CD4-positive, alpha-beta T cell treated with Interleukin-15 for 4 hours (primary cell): Measurements from ENCODE around the gene MMP14.

Source experiments
- DNase-seq: peaks from one replicate; pipeline ENCODE4 v3.0.0-alpha.2; 2020; ENCODE audit warnings: low spot score

Gene MMP14

DNA sequence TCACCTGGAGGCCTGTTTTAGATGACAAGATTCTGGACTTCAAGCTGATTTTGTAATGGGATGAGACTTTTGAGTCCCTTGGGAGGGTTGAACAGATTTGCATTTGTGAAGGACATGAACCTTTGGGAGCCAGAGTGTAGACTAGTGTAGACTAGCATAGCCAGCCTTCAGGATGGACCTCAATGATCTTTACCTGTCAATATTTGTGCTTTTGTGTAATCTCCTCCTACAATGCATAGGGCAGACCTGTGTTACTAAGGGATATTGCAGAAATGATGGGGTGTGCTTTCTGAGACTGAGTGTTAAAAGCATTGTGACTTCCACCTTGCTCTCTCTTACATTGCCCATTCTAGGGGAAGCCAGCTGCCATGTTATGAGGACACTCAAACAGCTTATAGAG is 25.3 kb downstream of the MMP14 start:
- no peak for DNase-seq

DNA sequence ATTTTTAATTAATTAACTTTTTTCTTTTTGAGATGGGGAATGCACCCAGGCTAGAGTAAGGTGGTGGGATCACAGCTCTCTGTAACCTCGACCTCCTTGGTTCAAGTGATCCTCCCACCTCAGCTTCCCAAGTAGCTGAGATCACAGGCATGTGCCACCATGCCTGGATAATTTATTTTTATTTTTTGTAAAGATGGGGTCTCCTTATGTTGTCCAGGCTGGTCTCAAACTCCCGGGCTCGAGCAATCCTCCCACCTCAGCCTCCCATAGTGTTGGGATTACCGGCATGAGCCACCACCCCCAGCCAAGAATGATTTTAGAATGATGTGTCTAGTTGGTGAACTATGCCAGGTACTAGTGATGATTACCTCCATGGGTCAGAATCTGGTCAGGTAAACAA is 28.6 kb downstream of the MMP14 start:
- DNase-seq = no peak

DNA sequence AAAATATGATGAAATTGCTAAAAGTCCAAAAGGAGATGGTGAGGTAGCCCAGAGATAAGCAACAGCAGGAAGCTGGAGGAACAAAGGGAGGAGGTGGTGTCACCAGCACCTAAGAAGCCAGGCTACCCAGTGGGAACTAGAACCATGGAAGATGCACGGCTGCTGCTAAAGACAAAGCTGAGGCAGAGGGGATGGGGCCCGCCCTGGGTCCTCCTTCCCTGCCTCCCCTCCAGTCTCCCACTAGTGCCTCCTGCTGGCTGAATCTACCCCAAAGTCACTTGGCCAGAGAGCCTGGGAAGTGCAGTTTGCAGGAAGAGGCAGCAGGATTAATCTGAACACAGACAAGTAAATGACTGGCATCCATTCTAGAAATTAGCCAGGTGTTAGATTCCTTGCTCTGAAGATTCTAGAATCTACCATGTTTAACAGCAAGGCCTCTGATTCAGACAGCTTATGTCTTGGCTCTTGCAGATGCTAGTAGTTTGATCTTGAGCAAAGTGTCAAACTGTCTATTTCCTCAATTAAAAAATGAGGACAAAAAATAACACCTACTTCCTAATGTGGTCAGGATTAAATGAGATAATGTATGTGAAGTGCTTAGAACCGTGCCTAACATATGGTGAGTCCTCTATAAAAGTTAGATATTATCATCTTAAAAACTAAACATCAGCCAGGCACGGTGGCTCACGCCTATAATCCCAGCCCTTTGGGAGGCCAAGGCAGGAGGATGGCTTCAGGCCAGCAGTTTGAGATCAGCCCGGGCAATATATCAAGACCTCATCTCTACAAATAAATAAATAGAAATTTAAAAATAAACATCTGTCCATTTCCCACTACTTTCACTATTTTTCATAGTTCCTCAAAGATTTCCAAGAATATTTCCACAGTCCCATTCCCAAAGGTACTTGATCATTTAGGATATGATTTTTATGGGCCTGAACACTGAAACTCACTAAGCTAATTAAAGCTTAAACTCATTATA is 29.3 kb downstream of the MMP14 start:
- DNase-seq = no peak

DNA sequence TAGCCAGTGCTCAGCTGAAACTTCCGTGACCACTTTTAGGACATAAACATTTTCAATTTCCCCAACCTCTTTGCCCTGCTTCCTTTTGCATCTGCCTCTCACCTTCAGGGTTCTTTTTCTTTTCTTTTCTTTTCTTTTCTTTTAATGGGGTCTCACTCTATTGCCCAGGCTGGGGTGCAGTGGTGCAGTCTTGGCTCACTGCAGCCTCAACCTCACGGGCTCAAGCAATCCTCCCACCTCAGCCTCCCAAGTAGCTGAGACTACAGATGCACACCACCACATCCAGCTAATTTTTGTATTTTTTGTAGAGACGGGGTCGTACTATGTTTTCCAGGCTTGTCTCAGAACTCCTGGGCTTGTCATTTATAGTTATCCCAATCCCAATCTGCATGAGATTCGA is 30.5 kb downstream of the MMP14 start:
- no peak for DNase-seq

DNA sequence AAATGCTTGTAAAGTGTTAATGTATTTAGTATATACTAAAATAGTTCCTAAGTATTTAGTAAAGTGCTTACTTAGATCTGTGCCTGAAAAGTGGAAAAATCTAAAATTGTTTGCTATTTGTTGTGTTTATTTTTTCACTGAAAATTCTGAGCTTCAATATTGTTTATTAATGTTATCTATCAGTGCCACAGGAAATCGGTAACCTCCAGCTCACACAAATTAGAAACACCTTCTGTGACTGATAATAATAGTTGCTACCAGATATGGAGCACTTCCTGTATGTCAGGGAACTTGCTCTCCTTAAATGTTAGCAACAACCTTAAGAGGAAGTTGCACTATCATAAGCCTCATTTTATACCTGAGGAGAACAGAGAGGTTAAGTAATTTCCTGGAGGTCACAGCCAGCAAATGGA is 34.4 kb downstream of the MMP14 start:
- DNase-seq = no peak

DNA sequence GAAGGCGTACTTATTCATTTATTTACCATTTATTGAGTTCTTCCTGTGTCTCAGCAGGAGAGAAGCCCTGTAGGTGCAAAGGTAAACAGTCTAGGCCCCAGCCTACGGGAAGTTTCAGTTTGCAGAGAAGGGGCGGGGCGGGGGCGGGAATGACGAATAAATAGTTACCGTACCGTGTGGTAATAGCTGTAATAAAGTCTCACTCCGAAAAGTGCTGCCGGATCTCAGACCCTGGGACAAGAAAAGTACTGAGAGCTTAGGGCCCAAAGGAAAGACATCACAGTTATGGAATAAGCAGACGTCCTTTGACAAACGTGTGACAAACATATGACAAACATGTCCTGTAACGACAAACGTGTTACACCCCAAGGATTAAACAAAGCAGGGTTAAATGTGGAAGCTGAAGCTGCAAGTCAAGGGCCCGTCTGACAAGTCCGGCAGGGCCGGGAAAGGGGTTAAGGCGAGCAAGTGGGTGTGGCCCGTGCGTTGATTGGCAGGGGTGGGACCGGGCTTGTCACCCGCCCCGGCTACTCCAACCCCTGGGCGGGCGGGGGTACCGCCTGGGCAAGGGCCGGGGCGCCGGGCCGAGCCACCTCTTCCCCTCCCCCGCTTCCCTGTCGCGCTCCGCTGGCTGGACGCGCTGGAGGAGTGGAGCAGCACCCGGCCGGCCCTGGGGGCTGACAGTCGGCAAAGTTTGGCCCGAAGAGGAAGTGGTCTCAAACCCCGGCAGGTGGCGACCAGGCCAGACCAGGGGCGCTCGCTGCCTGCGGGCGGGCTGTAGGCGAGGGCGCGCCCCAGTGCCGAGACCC is 35.0 kb downstream of the MMP14 start, which contains the start of gene LRP10:
Gene LRP10, plus strand, starts transcription at position 517 of the 809 bp plus-strand sequence. CDS start 564 bp downstream, outside the sequence.
- peak; percentile 80 for DNase-seq

DNA sequence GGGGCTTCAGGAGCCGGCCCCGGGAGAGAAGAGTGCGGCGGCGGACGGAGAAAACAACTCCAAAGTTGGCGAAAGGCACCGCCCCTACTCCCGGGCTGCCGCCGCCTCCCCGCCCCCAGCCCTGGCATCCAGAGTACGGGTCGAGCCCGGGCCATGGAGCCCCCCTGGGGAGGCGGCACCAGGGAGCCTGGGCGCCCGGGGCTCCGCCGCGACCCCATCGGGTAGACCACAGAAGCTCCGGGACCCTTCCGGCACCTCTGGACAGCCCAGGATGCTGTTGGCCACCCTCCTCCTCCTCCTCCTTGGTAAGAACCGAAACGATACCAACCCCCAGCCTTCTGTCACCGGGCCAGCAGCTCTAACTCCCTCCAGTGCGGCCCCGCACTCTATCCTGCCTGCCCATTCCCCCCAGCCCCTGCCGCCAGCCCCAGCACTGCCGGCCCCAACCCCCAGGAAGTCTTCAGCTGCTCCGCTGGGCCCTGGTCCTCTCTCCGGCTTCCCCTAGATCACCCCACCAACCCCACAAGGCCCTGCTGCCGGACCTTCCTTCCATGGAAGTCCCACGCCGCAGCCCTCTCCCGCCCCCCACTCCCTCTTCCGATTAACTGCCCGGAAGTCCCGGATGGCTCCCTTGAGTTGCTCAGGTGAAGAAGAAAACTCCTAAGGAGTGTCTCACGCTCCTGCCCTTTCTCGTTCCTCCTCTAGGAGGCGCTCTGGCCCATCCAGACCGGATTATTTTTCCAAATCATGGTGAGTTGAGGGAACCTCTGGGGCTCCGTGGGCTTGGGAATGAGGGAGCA is 35.8 kb downstream of the MMP14 start:
- DNase-seq = peak; percentile 77

DNA sequence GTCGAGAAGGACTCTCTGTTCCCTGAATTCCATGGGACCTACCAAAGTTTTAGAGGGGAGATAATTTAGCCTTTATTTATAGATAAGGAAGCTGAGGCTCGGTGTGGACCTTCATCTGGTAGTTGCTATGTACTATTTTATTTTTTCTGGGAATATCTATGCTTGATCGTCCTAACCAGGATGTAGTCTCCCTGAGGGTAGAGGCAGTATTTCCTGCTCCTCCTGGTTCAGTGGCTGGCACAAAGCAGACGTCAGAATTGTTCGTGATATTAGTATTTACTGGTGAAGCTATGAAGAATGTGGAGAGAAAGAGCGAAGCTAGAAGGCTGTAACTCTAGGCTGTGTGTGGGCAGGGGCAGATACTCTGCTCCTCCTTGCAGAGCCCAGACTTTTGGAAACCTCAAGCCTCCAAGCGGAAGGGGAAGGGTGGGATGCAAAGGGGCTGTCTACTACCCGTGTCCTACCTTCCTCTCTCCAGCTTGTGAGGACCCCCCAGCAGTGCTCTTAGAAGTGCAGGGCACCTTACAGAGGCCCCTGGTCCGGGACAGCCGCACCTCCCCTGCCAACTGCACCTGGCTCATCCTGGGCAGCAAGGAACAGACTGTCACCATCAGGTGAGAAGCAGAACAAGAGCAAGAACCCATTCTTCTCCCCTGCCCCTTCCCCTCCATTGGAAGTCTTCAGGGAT is 36.6 kb downstream of the MMP14 start:
- no peak for DNase-seq

DNA sequence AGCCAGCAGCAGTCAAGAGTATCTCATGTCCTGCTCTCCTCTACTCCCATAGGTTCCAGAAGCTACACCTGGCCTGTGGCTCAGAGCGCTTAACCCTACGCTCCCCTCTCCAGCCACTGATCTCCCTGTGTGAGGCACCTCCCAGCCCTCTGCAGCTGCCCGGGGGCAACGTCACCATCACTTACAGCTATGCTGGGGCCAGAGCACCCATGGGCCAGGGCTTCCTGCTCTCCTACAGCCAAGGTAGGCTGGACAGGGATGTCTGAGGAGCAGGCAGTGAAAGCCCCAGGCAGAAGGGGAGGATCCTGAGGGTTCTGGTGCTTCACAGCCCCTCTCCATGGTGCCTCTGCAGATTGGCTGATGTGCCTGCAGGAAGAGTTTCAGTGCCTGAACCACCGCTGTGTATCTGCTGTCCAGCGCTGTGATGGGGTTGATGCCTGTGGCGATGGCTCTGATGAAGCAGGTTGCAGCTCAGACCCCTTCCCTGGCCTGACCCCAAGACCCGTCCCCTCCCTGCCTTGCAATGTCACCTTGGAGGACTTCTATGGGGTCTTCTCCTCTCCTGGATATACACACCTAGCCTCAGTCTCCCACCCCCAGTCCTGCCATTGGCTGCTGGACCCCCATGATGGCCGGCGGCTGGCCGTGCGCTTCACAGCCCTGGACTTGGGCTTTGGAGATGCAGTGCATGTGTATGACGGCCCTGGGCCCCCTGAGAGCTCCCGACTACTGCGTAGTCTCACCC is 38.8 kb downstream of the MMP14 start:
- no peak for DNase-seq

DNA sequence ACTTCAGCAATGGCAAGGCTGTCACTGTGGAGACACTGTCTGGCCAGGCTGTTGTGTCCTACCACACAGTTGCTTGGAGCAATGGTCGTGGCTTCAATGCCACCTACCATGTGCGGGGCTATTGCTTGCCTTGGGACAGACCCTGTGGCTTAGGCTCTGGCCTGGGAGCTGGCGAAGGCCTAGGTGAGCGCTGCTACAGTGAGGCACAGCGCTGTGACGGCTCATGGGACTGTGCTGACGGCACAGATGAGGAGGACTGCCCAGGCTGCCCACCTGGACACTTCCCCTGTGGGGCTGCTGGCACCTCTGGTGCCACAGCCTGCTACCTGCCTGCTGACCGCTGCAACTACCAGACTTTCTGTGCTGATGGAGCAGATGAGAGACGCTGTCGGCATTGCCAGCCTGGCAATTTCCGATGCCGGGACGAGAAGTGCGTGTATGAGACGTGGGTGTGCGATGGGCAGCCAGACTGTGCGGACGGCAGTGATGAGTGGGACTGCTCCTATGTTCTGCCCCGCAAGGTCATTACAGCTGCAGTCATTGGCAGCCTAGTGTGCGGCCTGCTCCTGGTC is 39.4 kb downstream of the MMP14 start:
- no peak for DNase-seq

DNA sequence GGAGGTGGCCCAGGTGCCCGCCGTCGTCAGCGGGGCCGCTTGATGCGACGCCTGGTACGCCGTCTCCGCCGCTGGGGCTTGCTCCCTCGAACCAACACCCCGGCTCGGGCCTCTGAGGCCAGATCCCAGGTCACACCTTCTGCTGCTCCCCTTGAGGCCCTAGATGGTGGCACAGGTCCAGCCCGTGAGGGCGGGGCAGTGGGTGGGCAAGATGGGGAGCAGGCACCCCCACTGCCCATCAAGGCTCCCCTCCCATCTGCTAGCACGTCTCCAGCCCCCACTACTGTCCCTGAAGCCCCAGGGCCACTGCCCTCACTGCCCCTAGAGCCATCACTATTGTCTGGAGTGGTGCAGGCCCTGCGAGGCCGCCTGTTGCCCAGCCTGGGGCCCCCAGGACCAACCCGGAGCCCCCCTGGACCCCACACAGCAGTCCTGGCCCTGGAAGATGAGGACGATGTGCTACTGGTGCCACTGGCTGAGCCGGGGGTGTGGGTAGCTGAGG is 40.7 kb downstream of the MMP14 start:
- no peak for DNase-seq

DNA sequence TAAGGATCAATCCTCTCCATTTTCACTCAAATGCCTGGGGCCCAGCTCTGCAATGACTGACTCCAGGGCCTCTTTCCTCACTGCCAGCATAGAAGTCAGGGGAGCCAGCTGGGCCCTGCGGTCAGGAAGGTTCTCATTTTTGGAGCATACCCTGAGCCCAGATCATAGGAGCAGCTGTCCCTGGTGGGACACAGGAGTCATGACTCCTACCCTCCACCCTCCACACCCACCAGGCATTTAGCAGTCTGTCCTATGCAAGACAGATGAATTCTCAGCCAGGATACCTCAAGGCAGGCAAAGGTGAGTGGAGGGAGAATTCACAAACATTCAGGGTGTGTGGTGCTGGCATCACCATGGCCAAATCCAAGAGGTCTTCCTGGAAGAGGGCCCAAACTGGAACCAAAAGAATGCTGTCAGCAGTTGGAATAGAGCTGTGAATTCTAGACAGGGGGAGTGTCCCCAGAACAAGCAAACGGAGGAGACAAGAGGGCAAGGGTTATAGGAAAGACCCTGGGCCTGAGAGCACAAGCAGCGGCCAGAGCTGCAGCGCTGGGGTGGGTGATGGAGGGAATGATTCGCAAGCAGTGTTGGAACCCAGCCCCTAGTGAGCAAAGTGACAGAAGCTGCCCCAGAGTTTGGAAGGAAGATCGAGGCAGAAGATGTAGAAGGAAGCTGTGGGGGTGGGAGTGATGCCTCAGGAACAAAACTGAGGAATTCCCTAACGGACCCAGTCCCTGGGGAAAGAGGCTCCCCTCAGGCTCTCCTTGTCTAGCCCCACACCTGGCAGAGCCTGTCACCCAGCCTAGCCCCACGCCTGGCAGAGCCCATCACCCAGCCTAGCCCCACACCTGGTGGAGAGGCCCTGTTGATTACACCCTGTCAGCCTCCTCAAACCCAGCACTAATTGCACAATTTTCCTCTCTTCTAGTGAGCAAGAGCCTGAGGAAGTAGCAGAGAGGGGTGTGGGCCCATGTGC is 42.2 kb downstream of the MMP14 start:
- DNase-seq = no peak

DNA sequence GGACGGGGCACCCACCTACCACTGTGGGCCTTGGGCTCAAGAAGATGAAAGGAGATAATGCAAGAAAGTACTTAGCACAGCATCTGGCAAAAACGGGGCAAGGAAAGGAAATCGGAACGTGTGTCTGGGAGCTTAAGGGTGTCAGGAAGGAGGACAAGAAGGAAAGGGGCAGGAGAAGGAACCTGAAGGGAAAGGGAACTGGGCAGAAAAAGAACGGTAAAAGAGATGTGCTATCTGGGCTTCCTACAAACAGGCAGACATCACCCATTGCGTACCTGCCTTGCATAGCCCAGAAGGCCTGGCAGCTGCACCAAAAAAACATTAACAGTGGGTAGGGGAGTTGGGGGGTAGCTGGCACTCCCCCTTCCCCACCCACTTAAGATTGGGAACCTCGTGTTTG is 45.7 kb downstream of the MMP14 start:
- DNase-seq = no peak

DNA sequence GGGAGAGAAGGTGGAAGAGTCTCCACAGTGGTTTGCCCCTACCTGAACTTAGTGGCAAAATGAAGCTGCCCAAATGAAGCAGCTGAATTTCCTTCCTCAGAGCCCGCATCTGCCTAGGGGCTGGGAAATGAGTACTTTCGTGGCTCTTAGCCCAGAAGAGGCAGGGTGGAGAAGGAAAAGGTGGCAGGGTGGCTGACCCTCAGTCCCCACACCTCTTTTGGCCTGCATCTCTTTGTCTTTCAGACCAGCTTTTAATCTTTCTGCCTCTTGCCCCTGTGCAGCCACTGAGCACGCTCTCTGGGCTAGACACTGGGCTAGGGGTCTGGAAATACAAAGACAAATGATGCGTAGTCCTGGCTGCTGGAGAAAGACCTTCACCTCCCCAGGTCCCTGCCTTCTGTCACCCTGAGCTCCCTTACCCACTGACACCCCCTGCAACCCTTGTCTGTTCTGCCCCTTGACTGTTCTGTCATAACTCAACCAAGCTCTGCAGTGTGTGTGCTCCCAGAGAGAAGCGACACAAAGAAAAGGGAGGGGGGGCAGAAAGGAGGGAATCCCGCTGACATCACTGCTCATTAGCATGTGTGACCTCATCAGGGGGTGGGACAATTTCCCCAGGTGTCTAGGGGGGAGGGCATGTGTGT is 46.3 kb downstream of the MMP14 start:
- peak; percentile 39 for DNase-seq

DNA sequence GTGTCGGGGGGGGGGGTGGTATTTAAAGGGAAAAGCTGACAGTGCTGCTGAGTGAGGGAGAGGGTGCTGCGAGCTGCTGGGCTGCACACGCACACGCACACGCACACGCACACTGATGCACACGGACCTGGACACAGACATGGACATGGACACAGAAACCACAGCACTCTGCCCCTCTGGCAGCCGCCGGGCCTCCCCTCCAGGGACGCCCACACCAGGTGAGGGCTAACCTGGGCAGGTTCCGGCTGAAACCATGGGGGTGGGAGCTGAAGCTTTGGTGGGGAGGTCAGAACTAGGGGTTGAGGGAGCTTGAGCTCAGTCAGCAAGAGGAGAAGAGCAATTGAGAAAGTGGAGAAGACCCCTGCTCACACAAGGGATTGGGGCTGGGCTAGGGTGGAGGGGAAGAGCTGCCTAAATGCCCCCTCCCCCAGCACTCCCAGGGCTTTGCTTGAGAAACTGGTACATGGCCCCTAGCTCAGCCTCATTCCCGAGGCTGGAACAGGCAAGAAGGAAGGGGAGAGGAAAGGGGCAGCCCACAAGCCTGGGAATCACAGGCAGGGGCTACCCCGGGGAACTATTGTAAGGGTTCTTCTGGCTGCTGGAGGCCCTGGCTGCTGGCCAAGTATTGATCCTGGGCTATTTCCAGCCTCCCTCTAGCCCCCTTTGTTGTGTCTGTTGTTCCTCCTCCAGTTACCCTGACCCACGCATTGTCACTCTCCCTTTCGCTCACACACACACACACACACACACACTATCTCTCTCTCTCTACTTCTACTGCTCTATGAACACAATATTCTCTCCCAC is 47.0 kb downstream of the MMP14 start, which contains the start of gene REM2:
Gene REM2, plus strand, starts transcription at position 50 of the 804 bp plus-strand sequence. Its CDS starts 66 bp downstream, at position 116.
- DNase-seq = no peak

DNA sequence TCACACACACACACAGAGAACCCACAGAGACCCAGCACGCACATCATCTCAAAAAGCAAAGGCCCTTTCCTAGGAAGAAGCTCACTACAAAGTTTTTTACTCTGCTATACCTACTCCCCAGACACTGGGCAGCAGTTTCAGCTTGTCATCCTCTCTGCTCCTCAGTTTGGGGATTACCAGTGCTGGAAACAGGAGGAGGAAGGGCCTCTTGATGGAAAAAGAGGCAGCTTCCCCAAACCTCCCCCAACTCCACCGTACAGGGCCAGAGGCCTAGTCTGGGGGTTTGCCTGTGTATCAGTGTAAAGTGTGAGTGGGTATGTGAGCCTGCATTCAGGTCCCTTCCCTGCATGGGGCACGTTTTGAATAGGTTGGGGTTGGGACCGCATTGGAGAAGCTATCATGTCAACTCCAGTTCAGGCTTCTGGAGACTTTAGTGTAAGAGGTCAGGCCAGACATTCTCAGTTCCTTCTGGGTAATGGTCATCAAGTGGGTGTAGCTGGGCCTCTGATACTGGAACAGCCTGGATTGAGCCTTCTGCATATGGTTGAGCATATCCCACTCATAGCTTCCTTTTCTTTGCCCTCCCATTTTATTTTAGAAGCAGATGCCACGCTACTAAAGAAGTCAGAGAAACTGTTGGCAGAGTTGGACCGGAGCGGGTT is 47.8 kb downstream of the MMP14 start:
- DNase-seq = no peak
